Hepatocyte (in vitro differentiated cells): ENCODE measurements around the gene VPS37C. TPM values are rescaled to one million over a fixed set of nuclear protein-coding genes. Genes with fewer than 3 reads are reported as not detected.

Experiments used
- DNase-seq: peaks from one replicate; pipeline ENCODE4 v3.0.0-alpha.2; 2016; ENCODE audit warnings: low spot score
- H2AFZ ChIP-seq: fragments of 200-600 bp; sonication (generic); 2 replicates; pipeline ENCODE4 v1.6.0; 2016; ENCODE audit warnings: antibody characterized with exemption, mild to moderate bottlenecking
- H3K27ac ChIP-seq: fragments of 200-600 bp; sonication (generic); 2 replicates; pipeline ENCODE4 v1.5.1; 2016; ENCODE audit warnings: mild to moderate bottlenecking
- H3K27me3 ChIP-seq: fragments of 200-600 bp; sonication (generic); 2 replicates; pipeline ENCODE4 v1.6.1; 2016
- H3K36me3 ChIP-seq: fragments of 200-600 bp; sonication (generic); replicated peaks from 2 replicates; pipeline ENCODE4 v1.5.1; 2016; ENCODE audit warnings: low read depth; ENCODE audit not compliant: insufficient read depth
- H3K4me1 ChIP-seq: fragments of 200-600 bp; sonication (generic); 2 replicates; pipeline ENCODE4 v1.5.1; 2016; ENCODE audit warnings: mild to moderate bottlenecking, moderate library complexity; ENCODE audit not compliant: insufficient read depth
- H3K4me2 ChIP-seq: fragments of 200-600 bp; sonication (generic); 2 replicates; pipeline ENCODE4 v1.6.0; 2016
- H3K4me3 ChIP-seq: fragments of 200-600 bp; sonication (generic); 2 replicates; pipeline ENCODE4 v1.5.1; 2016; ENCODE audit warnings: mild to moderate bottlenecking
- H3K79me2 ChIP-seq: fragments of 200-600 bp; sonication (generic); 2 replicates; pipeline ENCODE4 v1.6.0; 2017; ENCODE audit warnings: mild to moderate bottlenecking
- H3K9me2 ChIP-seq: fragments of 200-600 bp; sonication (generic); replicated peaks from 2 replicates; pipeline ENCODE4 v1.6.0; 2017; ENCODE audit warnings: mild to moderate bottlenecking; ENCODE audit not compliant: insufficient read depth
- H3K9me3 ChIP-seq: fragments of 200-600 bp; sonication (generic); 2 replicates; pipeline ENCODE4 v1.5.1; 2016; ENCODE audit warnings: low read depth, mild to moderate bottlenecking
- H4K20me1 ChIP-seq: fragments of 200-600 bp; sonication (generic); 2 replicates; pipeline ENCODE4 v1.6.0; 2016; ENCODE audit warnings: mild to moderate bottlenecking; ENCODE audit not compliant: insufficient read depth, poor library complexity, severe bottlenecking
- CTCF ChIP-seq: fragments of 200-600 bp; sonication (generic); IDR thresholded peaks from 2 replicates; pipeline ENCODE4 v1.5.1; 2016; ENCODE audit warnings: antibody characterized with exemption, mild to moderate bottlenecking; ENCODE audit not compliant: poor library complexity
- EZH2 ChIP-seq: fragments of 200-600 bp; sonication (generic); IDR thresholded peaks from 2 replicates; pipeline ENCODE4 v1.6.1; 2016; ENCODE audit warnings: antibody characterized with exemption, mild to moderate bottlenecking, borderline replicate concordance
- EZH2phosphoT487 ChIP-seq: fragments of 200-600 bp; sonication (generic); IDR thresholded peaks from one replicate; pipeline ENCODE4 v1.6.1; 2018; ENCODE audit warnings: antibody characterized with exemption, mild to moderate bottlenecking, low read depth, moderate library complexity; ENCODE audit not compliant: unreplicated experiment, severe bottlenecking
- WGBS: methylation state at CpG from one replicate; pipeline ENCODE4 v1.1.6; 2016; ENCODE audit warnings: low lambda C conversion rate; ENCODE audit errors: missing lambda C conversion rate; 5-methylcytosine and 5-hydroxymethylcytosine counted together
- polyA plus RNA-seq: library from polyadenylated mRNA; unstranded; fragments of >200 nt; fragmentation: Nextera tagmentation; extraction: Ambion mirVana; gene quantifications from 2 replicates; pipeline ENCODE4 v1.2.1, GENCODE V29; 2016
- total RNA-seq: library from RNA; depleted of rRNA; stranded (reverse); fragments of >200 nt; gene quantifications from 2 replicates; pipeline ENCODE4 v1.2.3, GENCODE V29; 2014

The VPS37C gene
- total and polyA plus RNA-seq, 2 experiments from 2014 or later = 17.0 to 26.6 TPM

- DNase-seq = no peak
- Histone ChIP-seq H3K79me2 (peaks cover 89% of the 10 kb centered on the region), H3K27ac (peak overlapping the region; percentile 91), H3K9me3 (peaks cover 3% of the 10 kb centered on the region), H2AFZ (no peak overlapping the region), H3K27me3 (no peaks in the 10 kb centered on the region), H3K4me2 (peak overlapping the region; percentile 43), H3K4me1 (peaks cover 70% of the 10 kb centered on the region), H3K4me3 (no peak overlapping the region), H4K20me1 (peaks cover 6% of the 10 kb centered on the region), H3K9me2 (no peaks in the 10 kb centered on the region), H3K36me3 (no peaks in the 10 kb centered on the region)
- no peak for TF ChIP-seq EZH2phosphoT487
- TF ChIP-seq CTCF = no peak
- TF ChIP-seq EZH2 = no peak
- 74% methylated on average over 2 of the region's 2 CpGs for WGBS
These were observed 7.6 kb downstream of the VPS37C start for GRCh38 chr11:61153593-61154095.

GRCh38 chr11:61152816-61153592 is 8.2 kb downstream of the VPS37C start:
- Histone ChIP-seq H3K36me3 (no peaks in the 10 kb centered on the region), H3K79me2 (peaks cover 90% of the 10 kb centered on the region), H3K27ac (peak overlapping the region; percentile 91), H3K9me2 (no peaks in the 10 kb centered on the region), H4K20me1 (peaks cover 9% of the 10 kb centered on the region), H3K27me3 (no peaks in the 10 kb centered on the region), H2AFZ (no peak overlapping the region), H3K4me3 (no peak overlapping the region), H3K9me3 (peaks cover 3% of the 10 kb centered on the region), H3K4me2 (peak overlapping the region; percentile 50), H3K4me1 (peaks cover 70% of the 10 kb centered on the region)
- no peak for TF ChIP-seq EZH2phosphoT487
- DNase-seq = no peak
- 50% methylated on average over 9 of the region's 9 CpGs for WGBS

- Histone ChIP-seq H3K79me2 (peaks cover 90% of the 10 kb centered on the region), H3K36me3 (no peaks in the 10 kb centered on the region), H4K20me1 (peaks cover 13% of the 10 kb centered on the region), H3K27me3 (no peaks in the 10 kb centered on the region), H2AFZ (no peak overlapping the region), H3K27ac (peak overlapping the region; percentile 91), H3K9me2 (no peaks in the 10 kb centered on the region), H3K4me2 (peak overlapping the region; percentile 50), H3K4me1 (peaks cover 64% of the 10 kb centered on the region), H3K9me3 (peaks cover 3% of the 10 kb centered on the region), H3K4me3 (no peak overlapping the region)
- DNase-seq = no peak
- TF ChIP-seq EZH2phosphoT487 (no peak), CTCF (no peak), EZH2 (no peak)
- WGBS = 57% methylated on average over 12 of the region's 12 CpGs
These were observed 9.5 kb downstream of the VPS37C start for GRCh38 chr11:61151545-61152252.
